HL-60/S4 treated with phorbol 12-myristate 13-acetate at 8.2 ng/mL for 4 days and 3 days (cell line): ENCODE measurements around the gene ACOX1.
"Not testable (repeated sequence)": the region's sequence is repeated elsewhere in the genome, so short reads cannot be mapped to it uniquely, and the experiment has no call there.

Source experiments
- in situ Hi-C: fragments of 300-500 bp; cut with MboI; formaldehyde crosslinking; loops from 2 replicates; pipeline ENCODE4 v1.15.0; 2022; ENCODE audit warnings: low sequenced_read_pairs

The ACOX1 gene

GRCh38 chr17:75985986-75986385 is 7.0 kb upstream of the ACOX1 start:
- in situ Hi-C loops, result no loop called here

- in situ Hi-C loops, result no loop called here
Measured at GRCh38 chr17:75983501-75984181, 4.7 kb upstream of the ACOX1 start.

- in situ Hi-C loops, result no loop called here
Measured at GRCh38 chr17:75981019-75981615, 2.2 kb upstream of the ACOX1 start.

GRCh38 chr17:75980188-75981018 is 1.4 kb upstream of the ACOX1 start:
- in situ Hi-C loops, result no loop called here

GRCh38 chr17:75979705-75980187 is 780 bp upstream of the ACOX1 start:
- in situ Hi-C loops, result no loop called here

GRCh38 chr17:75976175-75976848 is 2.7 kb downstream of the ACOX1 start:
- in situ Hi-C loops, result no loop called here

GRCh38 chr17:75975757-75976174 is 3.2 kb downstream of the ACOX1 start:
- in situ Hi-C loops, result no loop called here

- in situ Hi-C loops, result not testable (repeated sequence)
Measured at GRCh38 chr17:75975187-75975586, 3.8 kb downstream of the ACOX1 start.

GRCh38 chr17:75970626-75971025 is 8.3 kb downstream of the ACOX1 start:
- in situ Hi-C loops, result no loop called here

- in situ Hi-C loops, result no loop called here
Measured at GRCh38 chr17:75970011-75970523, 8.9 kb downstream of the ACOX1 start.

- in situ Hi-C loops, result not testable (repeated sequence)
Measured at GRCh38 chr17:75969044-75969443, 9.9 kb downstream of the ACOX1 start.

- in situ Hi-C loops, result no loop called here
Measured at GRCh38 chr17:75965468-75965867, 13.5 kb downstream of the ACOX1 start.

- in situ Hi-C loops, result no loop called here
Measured at GRCh38 chr17:75959839-75960511, 19.0 kb downstream of the ACOX1 start.

GRCh38 chr17:75959051-75959838 is 19.7 kb downstream of the ACOX1 start:
- in situ Hi-C loops, result no loop called here

GRCh38 chr17:75950855-75951554 is 28.0 kb downstream of the ACOX1 start:
- in situ Hi-C loops, result no loop called here

- in situ Hi-C loops, result no loop called here
Measured at GRCh38 chr17:75950421-75950820, 28.5 kb downstream of the ACOX1 start.

GRCh38 chr17:75945211-75945610 is 33.8 kb downstream of the ACOX1 start:
- in situ Hi-C loops, result no loop called here

GRCh38 chr17:75943491-75943890 is 35.5 kb downstream of the ACOX1 start:
- in situ Hi-C loops, result no loop called here

- in situ Hi-C loops, result no loop called here
Measured at GRCh38 chr17:75942473-75942872, 36.5 kb downstream of the ACOX1 start.
